Kidney (tissue), 14 donors: ENCODE data around the gene ARID3B. TPM values are rescaled to one million over a fixed set of nuclear protein-coding genes. Genes with fewer than 3 reads are reported as not detected.
"Not testable (repeated sequence)": the region's sequence is repeated elsewhere in the genome, so short reads cannot be mapped to it uniquely, and the experiment has no call there.

Experiments
- DNase-seq, 5 donors: peaks; one replicate each; pipeline ENCODE4 v3.0.0-alpha.2; 2013 to 2020
- FAIRE-seq: peaks from 2 replicates; lab custom pipeline; 2012; peaks lifted over from hg19 to GRCh38; lab: Jason Lieb, UNC
- H3K27ac ChIP-seq, 2 donors: one replicate each; pipeline ENCODE4 v1.7.0; 2013; ENCODE audit warnings: low read depth in 2 of 2, low read length in 2 of 2, inconsistent platforms in 1 of 2
- H3K27me3 ChIP-seq: one replicate; pipeline ENCODE4 v1.7.1; 2013; ENCODE audit warnings: low read length, inconsistent platforms; ENCODE audit not compliant: control insufficient read depth, insufficient read depth
- H3K36me3 ChIP-seq, 3 donors: one replicate each; pipeline versions ENCODE4 v1.7.0 to v1.7.1; 2013; ENCODE audit warnings: low read length in 3 of 3, control low read depth in 1 of 3, inconsistent platforms in 1 of 3; ENCODE audit not compliant: insufficient read depth in 3 of 3, control insufficient read depth in 2 of 3
- H3K4me1 ChIP-seq, 3 donors: one replicate each; pipeline versions ENCODE4 v1.7.0 to v1.7.1; 2013; ENCODE audit warnings: low read length in 3 of 3, inconsistent platforms in 1 of 3, low read depth in 1 of 3; ENCODE audit not compliant: control insufficient read depth in 2 of 3, insufficient read depth in 2 of 3
- H3K4me3 ChIP-seq, 3 donors: one replicate each; pipeline versions ENCODE4 v1.7.0 to v1.8.1; 2013; ENCODE audit warnings: low read length in 3 of 3, control low read depth in 1 of 3, inconsistent platforms in 1 of 3
- H3K9ac ChIP-seq, 3 donors: one replicate each; pipeline versions ENCODE4 v1.7.0 to v1.7.1; 2013; ENCODE audit warnings: low read length in 3 of 3, control low read depth in 1 of 3, inconsistent platforms in 1 of 3
- H3K9me3 ChIP-seq, 3 donors: one replicate each; pipeline versions ENCODE4 v1.7.0 to v1.7.1; 2013; ENCODE audit warnings: low read length in 3 of 3, control low read depth in 1 of 3, inconsistent platforms in 1 of 3; ENCODE audit not compliant: control insufficient read depth in 2 of 3, insufficient read depth in 1 of 3
- intact Hi-C: fragments of 100-400 bp; cut with DNase I; formaldehyde crosslinking; loops from one replicate; pipeline ENCODE4 v1.11.1; 2022
- polyA plus RNA-seq: library from polyadenylated mRNA; stranded (reverse); fragments of 350-450 nt; fragmentation: Illumina TruSeq; extraction: RNeasy Lipid Tissue Mini Kit (QIAGEN cat#74804); gene quantifications from one replicate; pipeline ENCODE4 v1.2.3, GENCODE V29; 2014; ENCODE audit warnings: low read depth, low replicate concordance; ENCODE audit not compliant: insufficient read depth
- total RNA-seq: library from RNA; stranded (reverse); fragmentation: NEBNext Ultra II Directional; extraction: Animal tissue kit (Norgen Biotek cat#: 25700); gene quantifications from one replicate; pipeline ENCODE4 v1.2.1, GENCODE V29; 2021
- TF ChIP-seq, protein P1 (sequence below): IDR thresholded peaks from 3 replicates; pipeline ENCODE4 v1.5.1; 2012; ENCODE audit warnings: mild to moderate bottlenecking, moderate library complexity, borderline replicate concordance; ENCODE audit not compliant: insufficient read depth; ENCODE audit errors: extremely low read depth
- donor health status: control.
- donor health status: control.
- donor health status: control.
- donor health status: control.
- donor health status: control.
- donor health status: DM: yes; HTN: yes; CAD: no.
- donor health status: Normal renal cell carcinoma (clear cell type).

ARID3B gene
- total and polyA plus RNA-seq, 2 donors from 2014 or later, result 2.3 to 6.2 TPM

DNA sequence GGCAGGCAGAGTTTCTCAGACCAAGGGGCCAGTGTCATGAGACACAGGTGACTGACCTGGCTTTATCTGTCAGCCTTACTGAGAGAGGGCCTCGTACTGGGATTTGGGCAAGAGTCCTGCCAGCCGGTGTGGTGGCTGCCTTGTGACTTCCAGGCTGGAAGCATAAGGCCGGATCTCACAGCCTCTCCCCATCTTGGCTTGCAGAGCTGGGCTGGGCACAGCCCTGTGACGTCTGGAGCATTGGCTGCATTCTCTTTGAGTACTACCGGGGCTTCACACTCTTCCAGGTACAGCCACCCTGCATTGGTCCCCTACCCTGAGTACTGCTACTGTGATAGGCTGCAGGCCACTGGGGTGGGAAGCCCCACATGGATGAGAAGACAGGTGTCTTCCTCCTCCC lies 86.7 kb downstream of the ARID3B start:
- no peak overlapping the region for H3K9ac ChIP-seq
- H3K9me3 ChIP-seq, result no peaks in the 10 kb centered on the region
- no peak for DNase-seq
- no peaks in the 10 kb centered on the region for H3K4me1 ChIP-seq
- no peak overlapping the region for H3K4me3 ChIP-seq
- H3K27me3 ChIP-seq, result no peaks in the 10 kb centered on the region
- H3K36me3 ChIP-seq, result peaks cover 12 to 75% (median 73%) of the 10 kb centered on the region in 3 donors
- intact Hi-C loops, result no loop called here
- no peak for FAIRE-seq
- TF ChIP-seq, protein P1, sequence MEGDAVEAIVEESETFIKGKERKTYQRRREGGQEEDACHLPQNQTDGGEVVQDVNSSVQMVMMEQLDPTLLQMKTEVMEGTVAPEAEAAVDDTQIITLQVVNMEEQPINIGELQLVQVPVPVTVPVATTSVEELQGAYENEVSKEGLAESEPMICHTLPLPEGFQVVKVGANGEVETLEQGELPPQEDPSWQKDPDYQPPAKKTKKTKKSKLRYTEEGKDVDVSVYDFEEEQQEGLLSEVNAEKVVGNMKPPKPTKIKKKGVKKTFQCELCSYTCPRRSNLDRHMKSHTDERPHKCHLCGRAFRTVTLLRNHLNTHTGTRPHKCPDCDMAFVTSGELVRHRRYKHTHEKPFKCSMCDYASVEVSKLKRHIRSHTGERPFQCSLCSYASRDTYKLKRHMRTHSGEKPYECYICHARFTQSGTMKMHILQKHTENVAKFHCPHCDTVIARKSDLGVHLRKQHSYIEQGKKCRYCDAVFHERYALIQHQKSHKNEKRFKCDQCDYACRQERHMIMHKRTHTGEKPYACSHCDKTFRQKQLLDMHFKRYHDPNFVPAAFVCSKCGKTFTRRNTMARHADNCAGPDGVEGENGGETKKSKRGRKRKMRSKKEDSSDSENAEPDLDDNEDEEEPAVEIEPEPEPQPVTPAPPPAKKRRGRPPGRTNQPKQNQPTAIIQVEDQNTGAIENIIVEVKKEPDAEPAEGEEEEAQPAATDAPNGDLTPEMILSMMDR, result no peak
- H3K27ac ChIP-seq, result no peak overlapping the region

DNA sequence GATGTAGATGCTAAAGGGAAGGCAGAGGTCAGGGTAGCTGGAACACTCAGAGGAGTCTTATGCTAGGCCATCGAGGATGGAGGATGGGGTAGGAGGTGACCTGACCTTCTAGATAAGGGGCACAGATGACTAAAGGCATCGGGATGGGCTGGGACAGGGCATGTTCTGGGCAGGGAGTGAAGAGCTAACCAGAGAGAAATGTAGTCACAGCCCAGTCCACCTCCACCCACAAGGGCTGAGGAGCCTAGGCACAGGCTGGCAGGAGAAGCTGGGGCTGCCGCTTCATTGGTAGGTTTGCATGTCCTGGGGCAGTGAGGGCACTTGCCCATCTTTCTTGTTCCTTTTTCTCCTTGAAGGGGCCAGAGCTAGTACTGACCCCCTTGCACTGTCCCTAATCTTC lies 87.2 kb downstream of the ARID3B start:
- DNase-seq, result no peak
- Histone ChIP-seq H3K9me3 (no peaks in the 10 kb centered on the region), H3K27ac (no peak overlapping the region), H3K4me1 (no peaks in the 10 kb centered on the region), H3K27me3 (no peaks in the 10 kb centered on the region), H3K36me3 (peaks cover 9 to 75% (median 68%) of the 10 kb centered on the region in 3 donors), H3K9ac (no peak overlapping the region), H3K4me3 (no peak overlapping the region)
- intact Hi-C loops, result no loop called here
- FAIRE-seq, result no peak
- TF ChIP-seq, protein P1, result no peak

DNA sequence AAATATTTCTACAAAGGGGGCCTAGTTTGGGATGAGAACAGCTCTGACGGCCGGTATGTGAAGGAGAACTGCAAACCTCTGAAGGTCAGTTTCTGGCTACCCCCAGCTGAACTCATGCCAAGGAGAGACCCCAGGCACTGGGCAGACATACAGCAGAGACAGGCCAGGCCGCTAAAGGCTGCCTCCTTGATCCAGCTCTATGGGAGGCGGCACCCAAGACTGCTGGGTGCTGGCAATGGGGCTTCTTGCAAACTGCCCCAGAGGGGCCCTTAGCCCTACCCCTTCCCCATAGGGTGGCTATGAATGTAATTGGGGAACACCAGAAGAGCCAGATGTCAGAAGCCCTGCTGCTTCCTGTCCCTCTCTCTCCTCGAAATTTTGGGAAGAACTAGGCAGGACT lies 87.9 kb downstream of the ARID3B start:
- H3K4me1 ChIP-seq, result no peaks in the 10 kb centered on the region
- intact Hi-C loops, result no loop called here
- H3K27me3 ChIP-seq, result no peaks in the 10 kb centered on the region
- no peaks in the 10 kb centered on the region for H3K9me3 ChIP-seq
- no peak overlapping the region for H3K9ac ChIP-seq
- no peak overlapping the region for H3K4me3 ChIP-seq
- FAIRE-seq (no peak), DNase-seq (no peak)
- peaks cover 7 to 74% (median 63%) of the 10 kb centered on the region in 3 donors for H3K36me3 ChIP-seq
- no peak overlapping the region for H3K27ac ChIP-seq
- TF ChIP-seq, protein P1, result no peak

DNA sequence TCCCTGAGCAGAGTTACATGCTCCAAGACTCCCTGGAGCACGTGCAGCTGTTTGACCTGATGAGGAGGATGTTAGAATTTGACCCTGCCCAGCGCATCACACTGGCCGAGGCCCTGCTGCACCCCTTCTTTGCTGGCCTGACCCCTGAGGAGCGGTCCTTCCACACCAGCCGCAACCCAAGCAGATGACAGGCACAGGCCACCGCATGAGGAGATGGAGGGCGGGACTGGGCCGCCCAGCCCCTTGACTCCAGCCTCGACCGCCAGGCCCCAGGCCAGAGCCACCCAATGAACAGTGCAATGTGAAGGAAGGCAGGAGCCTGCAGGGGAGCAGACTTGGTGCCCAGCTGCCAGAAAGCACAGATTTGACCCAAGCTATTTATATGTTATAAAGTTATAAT lies 88.7 kb downstream of the ARID3B start:
- H3K4me3 ChIP-seq, FAIRE-seq, H3K9ac ChIP-seq, DNase-seq, H3K9me3 ChIP-seq, H3K27me3 ChIP-seq, H3K27ac ChIP-seq, H3K4me1 ChIP-seq: not testable (repeated sequence)
- peaks cover 8 to 73% (median 63%) of the 10 kb centered on the region in 3 donors for H3K36me3 ChIP-seq
- intact Hi-C loops, result loop anchor here (10.0 kb wide), 1 partner anchor 255 kb away; no protein-coding TSS in a partner anchor
